GM11168 (cell line): ENCODE results near the gene NR0B1.

Source experiments
- in situ Hi-C: fragments of 300-500 bp; cut with MboI; formaldehyde crosslinking; loops from one replicate; pipeline ENCODE4 v1.12.0; 2022; ENCODE audit warnings: low sequenced_read_pairs; ENCODE audit not compliant: unreplicated experiment

Gene NR0B1, protein sequence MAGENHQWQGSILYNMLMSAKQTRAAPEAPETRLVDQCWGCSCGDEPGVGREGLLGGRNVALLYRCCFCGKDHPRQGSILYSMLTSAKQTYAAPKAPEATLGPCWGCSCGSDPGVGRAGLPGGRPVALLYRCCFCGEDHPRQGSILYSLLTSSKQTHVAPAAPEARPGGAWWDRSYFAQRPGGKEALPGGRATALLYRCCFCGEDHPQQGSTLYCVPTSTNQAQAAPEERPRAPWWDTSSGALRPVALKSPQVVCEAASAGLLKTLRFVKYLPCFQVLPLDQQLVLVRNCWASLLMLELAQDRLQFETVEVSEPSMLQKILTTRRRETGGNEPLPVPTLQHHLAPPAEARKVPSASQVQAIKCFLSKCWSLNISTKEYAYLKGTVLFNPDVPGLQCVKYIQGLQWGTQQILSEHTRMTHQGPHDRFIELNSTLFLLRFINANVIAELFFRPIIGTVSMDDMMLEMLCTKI

DNA sequence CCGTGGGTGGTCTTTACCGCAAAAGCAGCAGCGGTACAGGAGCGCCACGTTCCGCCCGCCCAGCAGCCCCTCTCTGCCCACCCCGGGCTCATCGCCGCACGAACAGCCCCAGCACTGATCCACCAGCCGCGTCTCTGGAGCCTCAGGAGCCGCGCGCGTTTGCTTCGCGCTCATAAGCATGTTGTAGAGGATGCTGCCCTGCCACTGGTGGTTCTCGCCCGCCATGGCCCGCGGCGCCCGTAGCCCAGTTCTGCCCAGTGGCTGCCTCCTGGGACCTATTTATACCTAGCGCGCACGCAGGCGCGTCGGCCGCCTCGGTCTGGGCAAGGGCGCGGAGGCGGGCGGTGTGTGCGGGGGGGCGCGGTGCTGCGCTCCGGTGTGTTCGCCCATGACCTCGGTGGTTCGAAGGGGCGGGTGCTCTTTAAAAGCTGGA lies at the start of gene NR0B1:
Gene NR0B1 (minus strand): TSS at position 252 of the 433 bp plus-strand sequence. CDS start 27 bp downstream, at position 225.
- in situ Hi-C loops, result no loop called here

DNA sequence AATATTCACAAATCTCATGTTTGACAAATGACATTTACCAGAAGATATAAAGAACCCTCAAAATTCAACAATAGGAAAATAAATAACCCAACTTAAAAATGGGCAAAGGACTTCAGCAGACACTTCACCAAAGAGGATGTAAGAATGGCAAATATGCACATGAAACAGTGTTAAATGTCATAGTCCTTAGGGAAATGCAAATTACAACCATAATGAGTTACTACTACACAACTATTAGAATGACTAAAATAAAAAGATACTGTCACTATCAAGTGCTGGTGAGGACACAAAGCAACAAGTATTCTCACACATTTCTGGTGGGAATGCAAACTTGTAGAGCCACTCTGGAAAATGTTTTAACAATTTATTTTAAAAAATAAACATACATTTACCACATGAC lies 40.8 kb upstream of the NR0B1 start:
- in situ Hi-C loops, result no loop called here

DNA sequence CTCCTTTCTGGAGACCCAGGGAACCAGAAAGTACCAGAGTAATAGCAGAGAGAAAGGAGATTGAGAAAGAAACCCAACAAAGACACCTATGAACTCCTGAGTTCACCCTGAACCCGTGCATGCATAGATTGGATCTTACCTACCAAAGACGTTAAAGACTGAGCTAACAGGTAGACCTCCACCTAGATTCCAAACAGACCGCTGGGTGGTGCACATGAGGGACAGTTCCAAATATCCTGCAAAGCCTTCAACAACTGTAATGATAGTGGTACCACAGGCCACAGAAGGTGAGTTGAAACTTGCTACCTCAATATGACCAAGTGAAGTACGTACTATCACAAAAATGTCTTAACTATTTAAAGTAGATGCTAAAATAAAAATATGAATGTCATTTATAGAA lies 34.0 kb upstream of the NR0B1 start:
- in situ Hi-C loops, result no loop called here

DNA sequence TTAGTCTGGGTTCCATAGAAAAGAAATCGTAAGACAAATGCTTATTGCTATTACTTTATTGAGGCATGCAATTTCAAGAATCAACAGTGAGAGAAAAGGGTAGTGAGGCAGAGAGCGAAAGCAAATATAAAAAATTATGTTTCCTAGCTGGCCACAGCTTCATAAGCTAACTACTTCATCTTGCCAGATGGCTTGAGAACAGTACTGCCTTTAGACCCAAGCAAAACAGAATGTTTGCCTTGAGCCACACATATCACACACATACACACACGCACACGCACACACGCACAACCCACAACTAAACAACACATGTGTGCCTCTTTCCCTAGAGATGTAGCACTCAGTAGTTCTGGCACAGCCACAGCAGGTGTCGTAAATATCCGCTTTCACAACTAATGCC lies 31.6 kb upstream of the NR0B1 start:
- in situ Hi-C loops, result no loop called here

DNA sequence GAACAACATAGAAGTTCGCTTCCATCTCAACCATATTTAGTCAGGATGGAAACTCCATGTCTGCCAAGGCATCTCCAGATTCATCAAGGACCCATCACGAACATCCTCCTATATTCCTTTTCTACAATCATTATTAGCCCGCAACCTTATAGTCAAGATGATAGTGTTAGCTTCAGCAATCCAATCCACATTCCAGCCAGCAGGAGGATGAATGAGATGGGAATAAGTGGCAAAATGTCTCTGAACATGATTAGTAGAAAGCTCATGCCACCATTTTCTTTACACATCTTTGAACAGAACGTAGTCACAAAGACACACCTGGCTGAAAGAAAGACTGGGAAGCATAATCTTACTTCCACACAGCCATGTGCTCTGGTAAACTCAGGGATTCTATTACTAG lies 18.6 kb upstream of the NR0B1 start:
- in situ Hi-C loops, result no loop called here

DNA sequence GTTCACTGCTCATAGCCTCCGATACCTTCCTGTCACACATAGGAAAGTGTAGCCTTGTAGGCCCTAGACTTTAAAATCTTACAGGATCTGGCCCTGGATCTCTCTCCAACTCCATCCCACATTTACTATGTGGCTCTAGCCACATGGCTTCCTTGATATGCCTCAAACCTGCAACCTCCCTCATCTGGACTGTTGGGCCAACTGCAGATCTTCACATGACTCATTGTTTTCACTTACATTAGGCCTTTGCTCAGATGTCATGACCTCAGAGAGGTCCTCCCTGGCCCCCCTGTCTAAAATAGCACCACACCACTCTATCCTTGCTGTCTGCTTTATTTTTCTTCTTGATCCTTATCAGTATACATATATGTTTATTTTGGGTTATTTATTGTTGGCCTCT lies 8.1 kb upstream of the NR0B1 start:
- in situ Hi-C loops, result no loop called here

DNA sequence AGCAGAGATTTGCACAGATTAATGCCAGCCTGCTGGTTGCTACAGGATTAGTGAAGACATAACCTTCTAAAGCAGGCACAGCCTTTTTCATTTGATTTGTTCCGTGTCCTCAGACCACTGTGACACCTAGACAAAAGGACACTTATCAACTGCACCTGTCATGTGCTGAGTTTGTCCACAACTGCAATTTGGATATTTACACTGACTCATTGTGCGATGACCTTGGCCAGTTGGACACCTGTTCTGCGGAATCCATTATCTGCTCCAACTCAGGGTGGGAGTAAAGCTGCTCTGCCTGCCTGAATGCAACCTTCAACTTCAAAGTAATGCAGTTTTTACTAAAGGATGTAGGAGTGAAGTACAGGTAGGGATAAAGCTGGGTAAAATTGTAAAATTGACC lies 4.1 kb upstream of the NR0B1 start:
- in situ Hi-C loops, result no loop called here

DNA sequence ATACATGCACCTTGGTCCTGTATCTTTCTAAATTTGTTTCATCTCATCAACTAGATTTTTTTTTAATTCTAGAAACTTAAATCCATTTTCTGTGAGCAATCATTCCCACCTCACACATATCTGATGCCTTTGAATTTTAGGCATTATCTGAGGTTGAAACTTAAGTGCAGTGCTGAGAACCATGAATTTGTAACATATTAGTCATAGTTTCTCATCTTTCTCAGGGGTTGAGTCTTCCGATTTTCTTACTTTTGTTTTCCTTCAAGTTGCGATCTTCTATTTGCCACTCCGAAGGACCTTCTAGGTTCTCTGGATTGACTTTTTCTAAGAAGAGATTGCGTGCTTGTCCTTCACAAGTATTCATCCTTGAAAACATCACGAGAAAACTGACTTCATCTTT lies 3.7 kb upstream of the NR0B1 start:
- in situ Hi-C loops, result no loop called here

DNA sequence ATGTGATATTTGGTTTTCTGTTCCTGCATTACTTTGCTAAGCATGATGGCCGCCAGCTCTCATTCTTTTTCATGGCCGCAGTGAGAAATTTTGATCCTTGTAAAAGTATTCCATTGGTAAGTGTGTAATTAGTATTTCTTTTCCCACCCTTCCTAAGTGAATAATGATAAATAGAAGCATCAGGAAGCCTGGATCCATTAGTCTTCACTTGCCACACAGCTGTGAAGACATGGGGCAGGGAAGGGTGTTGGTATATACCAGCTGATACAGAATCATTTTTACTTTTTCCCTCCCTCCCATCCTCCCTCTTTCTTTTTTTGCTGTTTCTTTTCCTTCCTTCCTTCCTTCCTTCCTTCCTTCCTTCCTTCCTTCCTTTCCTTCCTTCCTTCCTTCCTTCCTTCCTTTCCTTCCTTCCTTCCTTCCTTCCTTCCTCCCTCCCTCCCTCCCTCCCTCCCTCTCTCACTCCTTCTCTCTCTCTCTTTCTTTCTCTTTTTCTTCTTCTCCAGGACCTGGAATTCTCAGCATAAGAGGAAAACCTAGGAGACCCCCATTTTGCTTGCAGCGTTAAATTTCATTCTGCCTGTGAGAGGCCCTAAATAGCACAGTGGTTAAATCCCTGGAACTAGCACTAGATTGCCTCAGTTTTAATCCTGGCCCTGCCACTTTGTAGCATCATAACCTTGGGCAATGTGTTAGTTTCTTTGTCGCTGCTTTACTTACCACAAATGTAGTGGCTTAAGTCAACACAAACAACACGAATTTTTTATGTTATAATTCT lies 1.4 kb upstream of the NR0B1 start:
- in situ Hi-C loops, result no loop called here

DNA sequence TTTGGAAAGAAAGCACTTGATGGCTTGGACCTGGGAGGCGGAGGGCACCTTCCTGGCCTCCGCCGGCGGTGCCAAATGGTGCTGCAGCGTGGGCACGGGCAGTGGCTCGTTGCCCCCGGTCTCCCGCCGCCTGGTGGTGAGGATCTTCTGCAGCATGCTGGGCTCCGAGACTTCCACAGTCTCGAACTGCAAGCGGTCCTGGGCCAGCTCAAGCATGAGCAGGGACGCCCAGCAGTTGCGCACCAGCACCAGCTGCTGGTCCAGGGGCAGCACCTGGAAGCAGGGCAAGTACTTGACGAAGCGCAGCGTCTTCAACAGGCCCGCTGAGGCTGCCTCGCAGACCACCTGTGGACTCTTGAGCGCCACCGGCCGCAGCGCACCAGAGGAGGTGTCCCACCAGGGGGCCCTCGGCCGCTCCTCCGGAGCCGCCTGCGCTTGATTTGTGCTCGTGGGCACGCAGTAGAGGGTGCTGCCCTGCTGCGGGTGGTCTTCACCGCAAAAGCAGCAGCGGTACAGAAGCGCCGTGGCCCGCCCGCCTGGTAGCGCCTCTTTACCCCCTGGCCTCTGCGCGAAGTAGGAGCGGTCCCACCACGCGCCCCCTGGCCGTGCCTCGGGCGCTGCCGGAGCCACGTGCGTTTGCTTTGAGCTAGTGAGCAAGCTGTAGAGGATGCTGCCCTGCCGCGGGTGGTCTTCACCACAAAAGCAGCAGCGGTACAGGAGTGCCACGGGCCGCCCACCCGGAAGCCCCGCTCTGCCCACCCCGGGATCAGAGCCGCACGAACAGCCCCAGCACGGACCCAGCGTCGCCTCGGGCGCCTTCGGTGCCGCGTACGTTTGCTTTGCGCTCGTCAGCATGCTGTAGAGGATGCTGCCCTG lies 689 bp downstream of the NR0B1 start:
- in situ Hi-C loops, result no loop called here

DNA sequence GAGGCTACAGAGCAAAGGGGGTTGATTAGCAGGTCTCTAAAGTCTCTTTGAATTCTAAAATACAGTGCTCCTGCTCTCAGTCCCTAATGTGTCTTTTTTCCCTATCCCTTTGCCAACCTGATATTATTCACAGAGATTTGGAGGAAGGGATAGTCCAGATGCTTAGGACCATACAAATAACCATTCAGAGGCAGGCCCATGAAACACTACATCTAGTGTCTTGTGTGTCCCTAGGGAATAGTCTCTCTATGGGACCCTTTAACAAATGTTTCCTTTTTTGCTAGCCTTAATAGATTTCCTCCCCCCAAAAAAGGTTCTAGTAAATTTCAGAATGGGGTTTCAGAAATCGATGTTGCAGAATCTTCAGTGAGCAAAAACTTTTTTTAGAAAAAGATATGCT lies 1.7 kb downstream of the NR0B1 start:
- in situ Hi-C loops, result no loop called here

DNA sequence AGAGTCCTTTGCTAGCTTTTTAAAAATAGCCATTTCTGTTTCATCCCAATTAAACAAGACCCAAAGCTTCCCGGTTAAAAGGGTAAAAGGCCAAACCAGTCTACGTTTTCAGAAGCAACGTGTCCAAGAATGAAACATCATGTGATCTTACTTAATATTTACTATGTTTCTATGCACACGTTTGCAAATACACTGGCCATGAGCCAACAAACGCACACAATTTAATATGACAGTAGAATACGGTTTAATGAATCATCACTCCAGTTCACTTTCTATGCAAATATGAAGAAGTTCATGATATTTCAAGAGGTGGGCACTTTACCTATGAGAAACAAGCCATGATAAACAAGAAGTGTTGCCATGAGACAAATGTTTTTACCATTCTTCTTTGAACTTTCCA lies 4.3 kb downstream of the NR0B1 start:
- in situ Hi-C loops, result no loop called here

DNA sequence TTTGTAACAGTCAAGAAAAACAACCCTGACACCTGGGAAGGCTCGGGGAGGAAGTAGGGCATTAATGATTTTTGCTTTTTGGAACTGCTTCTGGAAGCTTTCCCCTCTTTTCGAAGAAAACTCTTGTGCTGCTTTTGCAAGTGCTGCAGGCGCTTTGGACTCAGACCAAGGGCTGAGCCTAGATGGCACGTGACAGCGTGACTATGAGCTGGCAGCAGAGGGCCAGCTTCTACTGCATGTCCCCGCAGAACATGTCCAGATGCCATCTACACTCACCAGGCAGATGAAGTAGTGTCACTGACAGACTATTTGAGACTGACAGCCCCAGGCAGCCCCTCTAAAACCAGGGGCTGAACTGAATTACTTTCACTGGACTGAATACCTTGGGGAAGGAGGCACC lies 6.2 kb downstream of the NR0B1 start:
- in situ Hi-C loops, result no loop called here

DNA sequence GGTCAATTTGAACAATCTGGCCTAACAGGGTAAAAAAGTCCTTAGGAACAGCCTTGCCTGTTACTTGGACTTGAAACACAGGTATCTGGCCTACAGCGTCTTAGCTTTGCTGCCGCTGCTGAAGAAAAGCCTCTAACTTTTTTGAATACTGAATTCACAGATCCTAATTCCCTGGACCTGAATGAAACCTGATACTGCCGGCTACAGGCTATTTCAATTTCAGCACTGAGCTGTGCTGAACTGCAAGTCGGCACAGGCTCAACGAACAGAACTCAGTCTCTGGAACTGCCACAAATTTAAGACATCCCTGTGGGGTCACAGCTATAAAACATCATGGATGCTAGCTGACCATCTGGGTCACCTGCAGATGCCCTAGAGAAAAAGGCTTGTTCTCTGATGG lies 7.2 kb downstream of the NR0B1 start:
- in situ Hi-C loops, result no loop called here

DNA sequence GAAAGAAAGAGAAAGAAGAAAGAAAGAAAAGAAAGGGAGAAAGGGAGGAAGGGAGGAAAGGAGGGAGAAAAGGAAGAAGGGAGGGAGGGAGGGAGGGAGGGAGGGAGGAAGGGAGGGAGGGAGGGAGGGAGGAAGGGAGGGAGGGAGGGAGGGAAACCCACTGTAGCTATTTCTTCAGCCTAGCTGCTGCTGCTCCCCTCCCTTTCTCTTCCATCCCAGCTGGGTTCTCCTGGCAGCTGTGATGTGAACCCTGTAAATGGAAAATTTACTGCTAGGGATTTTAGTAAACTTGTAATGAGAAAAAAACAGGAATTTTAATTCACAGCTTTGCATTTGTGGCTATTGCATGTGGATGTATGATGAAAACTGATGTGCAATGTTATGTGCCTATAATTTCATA lies 8.0 kb downstream of the NR0B1 start:
- in situ Hi-C loops, result no loop called here

DNA sequence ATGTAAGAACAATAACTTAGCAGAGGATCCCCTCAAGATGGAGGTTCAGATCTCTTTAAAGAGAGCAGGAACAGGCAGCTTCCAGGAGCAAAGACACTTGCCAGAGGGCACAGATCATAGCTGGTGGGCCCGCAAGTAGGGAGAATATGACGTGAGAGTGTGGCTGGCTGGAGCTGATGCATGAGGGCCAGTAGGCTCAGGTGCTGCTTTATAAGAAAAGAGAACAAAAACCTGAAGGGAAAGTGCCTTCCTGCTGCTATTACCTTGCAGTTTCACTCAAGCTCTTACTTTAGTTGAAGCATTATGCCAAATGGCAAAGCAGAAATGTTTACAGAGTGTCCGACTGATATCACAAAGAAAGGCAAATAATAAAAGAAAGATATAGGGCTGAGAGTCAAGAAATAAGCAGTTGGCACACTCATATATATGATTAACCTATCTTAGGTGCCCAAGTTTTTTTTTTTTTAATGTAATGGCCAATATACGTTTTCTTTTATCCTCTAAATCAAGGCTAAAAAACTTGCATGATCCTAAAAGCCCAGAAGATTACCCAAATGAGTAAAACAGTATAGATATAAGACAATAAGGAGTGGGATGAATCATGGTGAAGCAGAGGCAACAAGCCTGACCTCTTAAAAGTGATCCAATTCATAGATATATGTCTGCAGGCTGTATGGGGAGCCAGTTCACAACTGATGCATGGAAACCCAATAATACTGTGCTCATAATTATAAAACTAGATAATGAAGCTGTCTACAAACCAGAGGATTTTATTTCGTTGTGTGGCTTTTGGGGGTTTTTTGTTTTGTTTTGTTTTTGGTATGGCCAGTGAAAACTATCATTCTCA lies 12.6 kb downstream of the NR0B1 start:
- in situ Hi-C loops, result loop anchor here (25.0 kb wide), 1 partner anchor 191 kb away; no protein-coding TSS in a partner anchor

DNA sequence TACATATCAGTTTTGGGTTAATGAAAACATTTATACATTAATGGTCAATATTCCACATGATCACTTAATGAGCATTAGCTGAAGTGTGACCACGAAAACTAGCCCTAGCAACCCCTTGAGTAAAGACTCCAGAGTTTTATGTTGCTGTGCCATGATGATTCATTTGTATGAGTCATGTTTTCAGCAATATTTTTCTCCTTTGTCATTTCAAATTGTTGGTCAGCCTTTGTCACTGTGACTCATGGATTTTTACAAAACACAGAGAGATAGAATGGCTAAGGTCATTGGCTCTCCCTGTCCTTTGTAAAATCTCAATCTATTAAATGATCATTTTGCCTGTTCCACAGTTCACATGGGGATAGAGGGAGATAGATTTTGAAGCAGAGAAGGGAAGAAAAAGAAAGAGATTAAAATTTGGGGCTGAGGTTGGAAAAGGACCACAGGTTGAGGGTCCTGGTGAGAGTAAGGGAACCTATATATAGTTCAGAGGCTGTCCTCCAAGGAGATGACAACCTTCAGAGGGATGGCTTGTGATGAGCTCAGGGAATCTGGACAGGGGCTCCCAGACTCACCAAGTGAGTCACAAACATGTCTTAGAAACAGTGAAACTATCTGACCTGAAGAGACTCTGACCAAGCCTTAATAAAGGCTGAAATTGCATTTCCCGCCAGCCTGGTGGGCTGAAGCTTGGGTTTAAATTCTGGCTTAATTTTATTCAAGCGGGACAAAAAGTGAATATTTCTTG lies 25.6 kb downstream of the NR0B1 start:
- in situ Hi-C loops, result loop anchor here (25.0 kb wide), 1 partner anchor 204 kb away; no protein-coding TSS in a partner anchor

DNA sequence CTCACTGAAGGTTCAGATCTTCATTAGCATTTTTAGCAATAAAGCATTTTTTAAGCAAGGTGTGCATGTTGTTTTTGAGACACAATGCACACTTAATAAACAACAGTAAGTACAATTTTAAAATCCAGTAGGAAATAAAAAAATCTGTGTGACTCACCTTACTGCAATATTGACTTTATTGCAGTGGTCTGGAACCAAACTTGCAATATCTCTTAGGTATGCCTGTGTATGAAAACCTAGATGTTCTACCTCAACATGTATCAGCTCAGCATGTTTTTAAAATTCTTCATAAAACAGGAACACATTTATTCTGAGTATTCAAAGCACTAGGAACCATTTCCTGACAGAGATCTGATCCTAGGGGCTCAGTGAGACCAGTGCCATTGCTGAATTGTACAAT lies 26.7 kb downstream of the NR0B1 start:
- in situ Hi-C loops, result loop anchor here (25.0 kb wide), 1 partner anchor 205 kb away; no protein-coding TSS in a partner anchor

DNA sequence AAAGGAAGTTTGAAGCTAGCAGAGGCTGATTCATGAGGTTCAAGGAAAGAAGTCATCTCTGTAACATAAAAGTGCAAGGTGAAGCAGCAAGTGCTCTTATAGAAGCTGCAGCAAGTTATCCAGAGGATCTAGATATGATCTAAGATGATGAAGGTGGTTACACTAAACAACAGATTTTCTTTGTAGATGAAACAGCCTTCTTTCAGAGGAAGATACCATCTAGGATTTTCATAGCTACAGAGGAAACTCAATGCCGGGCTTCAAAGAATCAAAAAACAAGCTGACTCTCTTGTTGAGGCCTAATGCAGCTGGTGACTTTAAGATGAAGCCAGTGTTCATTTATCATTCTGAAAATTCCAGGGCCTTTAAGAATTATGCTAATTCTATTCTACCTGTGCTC lies 28.8 kb downstream of the NR0B1 start:
- in situ Hi-C loops, result loop anchor here (25.0 kb wide), 1 partner anchor 207 kb away; no protein-coding TSS in a partner anchor
